GM18517 (cell line): ENCODE results near the gene GAP43.

Experiments
- ATAC-seq: cut with Tn5 transposase; IDR thresholded peaks from one replicate; pipeline ENCODE4 v1.9.1; 2021; ENCODE audit warnings: mild to moderate bottlenecking, moderate library complexity; ENCODE audit not compliant: unreplicated experiment

Gene GAP43

DNA sequence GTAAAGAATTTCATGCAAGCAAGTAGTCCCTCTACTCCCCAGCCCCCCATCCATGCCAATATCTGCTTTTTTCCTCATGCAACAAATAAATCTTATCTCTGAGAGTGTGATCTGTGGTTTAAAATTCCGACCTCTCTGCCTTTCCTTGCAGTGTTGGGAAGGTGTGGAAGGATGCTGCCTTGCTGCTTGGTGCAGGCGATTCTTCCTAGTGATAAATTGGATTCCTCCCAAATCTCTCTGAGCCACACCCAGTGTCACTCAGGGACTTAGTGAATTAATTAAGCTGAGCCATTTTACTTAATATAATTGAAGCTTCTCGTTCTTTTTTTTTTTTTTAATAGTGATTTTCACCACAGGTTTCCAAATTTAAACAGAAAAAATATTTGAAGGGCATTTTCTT, 3.4 kb downstream of the GAP43 start:
- no peak for ATAC-seq

DNA sequence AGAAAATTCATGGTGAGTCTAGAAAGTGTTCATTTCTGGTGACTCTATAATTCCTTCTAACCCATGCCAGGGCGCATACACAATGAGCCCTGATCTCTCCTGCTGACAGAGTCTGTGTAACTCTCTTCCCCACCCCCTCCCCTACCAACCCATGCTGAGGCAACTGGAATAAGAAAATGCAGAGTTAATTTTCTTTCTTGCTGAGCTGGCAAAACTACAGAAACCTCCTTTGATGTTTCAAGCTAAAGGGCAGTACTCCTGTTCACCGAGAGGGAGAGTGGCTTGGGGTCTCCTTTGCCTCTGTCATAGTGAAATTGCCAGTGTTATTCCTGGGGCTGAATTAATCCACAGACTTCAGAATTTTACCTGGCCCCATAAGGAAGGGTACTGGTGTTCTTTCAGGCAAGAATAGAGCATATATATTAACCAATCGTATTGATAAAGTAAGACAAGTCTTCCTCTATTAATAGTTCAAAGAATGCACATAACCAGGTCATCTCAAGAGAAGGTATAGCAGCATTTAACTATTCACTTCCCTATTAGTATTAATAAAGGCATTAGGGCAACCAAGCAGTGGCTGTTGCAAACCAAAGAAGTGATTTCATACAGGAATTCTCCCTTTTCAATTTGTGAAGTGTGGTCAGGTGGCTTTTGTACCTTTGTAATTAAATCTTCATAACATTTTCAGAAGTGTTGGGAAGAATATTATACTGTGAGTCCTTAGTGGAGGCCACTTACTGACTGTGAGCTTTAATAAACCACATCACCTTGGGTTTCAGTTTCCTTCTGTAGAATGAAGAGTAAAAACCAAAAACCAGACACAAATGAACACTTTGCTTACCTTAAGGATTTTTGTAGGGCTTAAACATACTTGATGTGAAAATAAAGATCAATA, 4.1 kb downstream of the GAP43 start:
- peak; percentile 86 for ATAC-seq

- peak; percentile 37 for ATAC-seq
These were observed 4.7 kb downstream of the GAP43 start for GRCh38 chr3:115628075-115628412.

GRCh38 chr3:115630850-115631249, 7.5 kb downstream of the GAP43 start:
- no peak for ATAC-seq

DNA sequence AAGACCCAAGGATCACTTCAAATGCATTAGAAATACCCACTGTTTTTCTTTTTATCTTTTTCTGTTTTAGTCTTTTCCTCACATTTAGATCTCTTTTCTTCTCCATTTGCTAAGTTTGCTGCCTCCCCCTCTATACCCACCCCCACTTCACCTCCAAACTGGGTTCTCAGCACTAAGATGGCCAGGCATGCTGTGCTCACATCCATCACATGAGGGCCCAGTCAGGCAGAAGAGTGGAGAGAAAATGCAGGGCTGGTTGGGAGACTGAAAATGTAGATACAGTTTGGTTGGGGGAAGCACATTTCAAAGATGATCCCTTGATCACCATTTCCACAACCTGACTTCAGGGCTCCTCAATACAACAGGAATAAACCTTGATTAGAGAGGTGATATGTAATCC, 8.7 kb downstream of the GAP43 start:
- ATAC-seq, result no peak

DNA sequence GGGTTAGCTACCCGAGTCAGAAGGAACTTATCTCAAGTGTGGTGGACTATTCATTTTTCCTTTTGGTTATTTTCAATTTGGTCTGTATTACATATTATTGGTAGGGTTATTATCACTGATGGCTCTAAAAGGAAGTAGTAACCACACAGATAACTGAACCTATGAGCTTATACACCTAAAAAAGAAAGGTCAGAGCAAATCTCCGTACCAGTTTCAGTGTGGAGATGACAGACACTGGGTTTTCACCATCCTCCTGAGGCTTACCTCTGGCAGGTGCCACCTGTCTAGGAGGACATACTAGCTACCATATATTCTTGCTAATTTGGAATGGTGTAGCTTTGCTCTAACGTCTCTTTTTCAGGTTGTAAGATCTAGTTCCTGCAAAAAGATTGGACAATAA, 10.2 kb downstream of the GAP43 start:
- ATAC-seq, result no peak

- ATAC-seq, result no peak
These were observed 10.7 kb downstream of the GAP43 start for GRCh38 chr3:115634052-115634451.

- ATAC-seq, result no peak
These were observed 12.1 kb downstream of the GAP43 start for GRCh38 chr3:115635406-115635805.

DNA sequence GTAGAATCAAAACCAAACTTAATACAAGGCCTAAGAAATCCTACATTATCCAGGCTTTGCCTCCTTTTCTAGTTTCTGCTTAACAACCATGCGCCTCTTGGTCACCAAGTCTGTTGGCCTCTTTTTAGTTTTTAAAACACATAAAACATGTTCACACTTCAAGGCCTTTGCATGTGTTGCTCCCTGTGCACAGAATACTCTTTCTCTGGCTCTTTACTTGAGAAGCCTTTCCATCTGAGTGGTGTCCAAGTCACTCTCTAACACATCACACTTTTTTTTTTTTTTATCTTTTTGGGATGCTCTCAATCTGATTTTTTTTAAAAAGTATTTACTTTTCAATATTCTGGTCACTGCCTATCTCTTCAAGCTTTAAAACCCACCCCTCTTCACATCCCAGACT, 14.9 kb downstream of the GAP43 start:
- ATAC-seq, result no peak

DNA sequence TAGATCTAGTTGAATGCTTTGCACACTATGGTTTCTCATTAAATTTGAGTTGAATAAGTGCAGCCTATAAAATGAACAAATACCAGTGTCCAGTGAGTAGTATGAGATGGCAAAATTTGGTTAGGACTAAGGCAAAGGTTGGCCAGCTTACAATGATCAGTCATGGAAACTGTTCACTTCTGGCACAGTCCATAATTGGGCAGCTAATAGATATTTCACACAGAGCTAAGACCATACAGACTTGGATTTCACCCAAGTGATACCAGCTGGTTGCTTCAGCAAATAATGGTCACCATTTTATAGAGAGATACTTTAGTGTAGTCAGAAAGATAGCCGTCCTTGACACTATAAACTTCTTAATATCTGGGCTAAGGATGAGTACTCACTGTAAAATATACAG, 15.7 kb downstream of the GAP43 start:
- no peak for ATAC-seq

- ATAC-seq, result no peak
These were observed 21.1 kb downstream of the GAP43 start for GRCh38 chr3:115644391-115644790.

DNA sequence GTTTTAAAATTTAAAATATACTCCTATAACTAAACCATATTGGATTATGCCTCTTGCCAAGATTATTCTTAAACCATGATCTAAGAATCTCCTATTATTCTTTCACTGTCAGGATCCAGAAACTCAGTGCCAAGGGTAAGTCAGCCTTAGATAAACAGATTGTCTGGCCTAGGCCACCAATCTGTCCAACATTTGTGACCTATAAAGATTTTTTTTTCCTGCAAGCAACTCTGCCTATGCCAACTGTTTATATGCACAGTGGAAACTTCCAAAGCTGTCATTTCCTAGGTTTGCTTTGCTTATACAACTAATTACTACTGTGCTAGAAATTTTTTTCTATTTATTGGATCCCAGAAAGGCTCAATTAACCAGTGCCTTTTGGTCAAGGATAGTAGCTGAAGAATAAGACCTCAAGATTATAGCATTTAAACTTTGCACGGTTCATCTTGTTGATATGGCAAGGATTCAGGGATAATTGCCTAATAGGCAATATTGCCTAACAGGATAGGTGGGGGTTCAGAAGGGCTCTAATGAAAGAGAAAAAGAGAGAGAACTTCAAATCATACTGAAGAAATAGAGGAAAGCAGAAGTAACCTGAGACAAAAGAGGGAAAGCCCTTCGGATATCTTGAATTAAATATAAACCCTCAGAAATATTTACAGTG, 22.8 kb downstream of the GAP43 start:
- ATAC-seq, result no peak

GRCh38 chr3:115648559-115648958, 25.2 kb downstream of the GAP43 start:
- ATAC-seq, result no peak

DNA sequence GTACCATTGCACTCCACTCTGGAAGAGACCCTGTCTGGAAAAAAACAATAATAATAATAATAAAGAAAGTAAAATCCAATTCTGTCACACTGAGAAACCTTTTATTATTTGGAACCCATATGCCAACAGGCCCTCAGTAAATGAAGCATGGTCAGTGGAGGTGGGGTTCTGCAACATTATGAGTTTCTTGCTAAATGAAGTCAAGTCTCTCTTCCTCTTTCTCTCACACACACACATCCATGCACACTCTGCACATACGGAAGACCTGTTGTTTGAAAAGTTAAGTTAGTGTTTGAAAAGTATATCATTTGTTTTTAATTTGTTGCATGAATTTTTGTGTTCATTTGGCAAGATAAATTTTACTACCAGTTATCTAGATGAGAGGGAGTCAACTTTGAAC, 27.8 kb downstream of the GAP43 start:
- peak; percentile 62 for ATAC-seq

DNA sequence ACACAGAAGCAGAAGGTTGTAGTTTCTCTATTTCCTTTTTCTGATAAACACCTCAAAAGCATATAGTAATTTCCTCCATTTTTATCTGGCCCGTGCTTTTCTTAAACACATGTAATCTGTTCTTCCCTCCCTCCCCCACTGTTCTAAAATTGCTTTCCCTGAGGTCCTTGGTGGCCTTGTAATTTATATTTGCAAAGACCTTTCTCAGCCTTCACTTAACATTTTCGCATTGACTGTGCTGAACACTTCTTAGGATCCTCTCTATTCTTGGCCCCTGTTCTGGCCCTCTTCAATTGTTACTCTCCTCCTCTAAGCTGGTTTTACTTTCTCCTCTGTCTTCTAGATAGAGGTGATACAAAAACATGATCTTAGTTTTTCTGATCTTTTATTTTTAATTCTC, 28.3 kb downstream of the GAP43 start:
- no peak for ATAC-seq

GRCh38 chr3:115652738-115653137, 29.4 kb downstream of the GAP43 start:
- ATAC-seq, result peak; percentile 85

GRCh38 chr3:115655761-115656282, 32.5 kb downstream of the GAP43 start:
- ATAC-seq, result no peak

GRCh38 chr3:115657168-115657567, 33.9 kb downstream of the GAP43 start:
- no peak for ATAC-seq

DNA sequence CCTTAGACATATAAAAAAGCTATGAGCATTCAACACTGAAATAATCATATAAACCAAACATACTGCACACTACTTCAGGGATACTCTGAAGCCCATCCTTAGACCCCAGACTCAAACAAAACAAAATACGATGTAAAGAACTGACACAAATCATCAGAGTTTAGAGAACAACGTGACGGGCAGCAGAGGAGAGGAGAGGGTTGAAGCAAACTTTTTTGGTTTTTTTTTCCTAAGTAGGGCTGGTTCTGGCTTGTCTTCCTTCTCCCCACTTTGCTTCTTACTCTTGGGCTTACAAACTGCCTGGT, 34.7 kb downstream of the GAP43 start:
- ATAC-seq, result no peak

GRCh38 chr3:115658337-115659181, 35.2 kb downstream of the GAP43 start:
- ATAC-seq, result peak; percentile 83
